Measurements from ENCODE around the gene SP3. TPM values are rescaled to one million over a fixed set of nuclear protein-coding genes. Genes with fewer than 3 reads are reported as not detected.

Gene SP3
- total RNA-seq, 3 donors from 2014 or later: 104 to 174 (median 134) TPM

GRCh38 chr2:173860566-173860965 lies 104.6 kb downstream of the SP3 start:
- no peak overlapping the region for H3K4me3 ChIP-seq
- intact Hi-C loops (cut with DNase I; ENCODE audit: low total_unique reads): no loop called here
- no peaks in the 10 kb centered on the region for H3K9me3 ChIP-seq
- TF ChIP-seq CTCF (IDR thresholded peaks at IDR 0.05): no peak
- no peak for TF ChIP-seq POLR2A (IDR thresholded peaks at IDR 0.05)
- TF ChIP-seq POLR2AphosphoS5 (IDR thresholded peaks at IDR 0.05): no peak
- no peak for DNase-seq (ENCODE audit: low spot score in 2 of 2)
- no peaks in the 10 kb centered on the region for H3K4me1 ChIP-seq
- H3K36me3 ChIP-seq: no peaks in the 10 kb centered on the region
- no peaks in the 10 kb centered on the region for H3K27me3 ChIP-seq
- H3K27ac ChIP-seq: no peak overlapping the region

GRCh38 chr2:173860082-173860481 lies 105.1 kb downstream of the SP3 start:
- no peak overlapping the region for H3K4me3 ChIP-seq
- no peak overlapping the region for H3K27ac ChIP-seq
- H3K9me3 ChIP-seq: no peaks in the 10 kb centered on the region
- no peaks in the 10 kb centered on the region for H3K4me1 ChIP-seq
- DNase-seq (ENCODE audit: low spot score in 2 of 2): no peak
- intact Hi-C loops (cut with DNase I; ENCODE audit: low total_unique reads): no loop called here
- TF ChIP-seq POLR2A (IDR thresholded peaks at IDR 0.05) (no peak), POLR2AphosphoS5 (IDR thresholded peaks at IDR 0.05) (no peak), CTCF (IDR thresholded peaks at IDR 0.05) (no peak)
- no peaks in the 10 kb centered on the region for H3K36me3 ChIP-seq
- H3K27me3 ChIP-seq: no peaks in the 10 kb centered on the region

GRCh38 chr2:173858291-173858731 lies 106.9 kb downstream of the SP3 start:
- no peaks in the 10 kb centered on the region for H3K4me1 ChIP-seq

More at GRCh38 chr2:173858291-173858731, 106.9 kb downstream of the SP3 start:
- no peaks in the 10 kb centered on the region for H3K27me3 ChIP-seq
- TF ChIP-seq POLR2AphosphoS5 (IDR thresholded peaks at IDR 0.05) (no peak), POLR2A (IDR thresholded peaks at IDR 0.05) (no peak), CTCF (IDR thresholded peaks at IDR 0.05) (no peak)
- H3K27ac ChIP-seq: no peak overlapping the region
- intact Hi-C loops (cut with DNase I; ENCODE audit: low total_unique reads): no loop called here
- H3K9me3 ChIP-seq: no peaks in the 10 kb centered on the region
- H3K36me3 ChIP-seq: no peaks in the 10 kb centered on the region
- H3K4me3 ChIP-seq: no peak overlapping the region
- no peak for DNase-seq (ENCODE audit: low spot score in 2 of 2)
